NCI-H2196 (cell line): Measurements from ENCODE around the gene THYN1.

ENCODE experiments used
- DNase-seq: peaks from one replicate; lab custom pipeline; 2025; ENCODE audit not compliant: unreplicated experiment; lab: John Stamatoyannopoulos, UW

Gene THYN1

DNA sequence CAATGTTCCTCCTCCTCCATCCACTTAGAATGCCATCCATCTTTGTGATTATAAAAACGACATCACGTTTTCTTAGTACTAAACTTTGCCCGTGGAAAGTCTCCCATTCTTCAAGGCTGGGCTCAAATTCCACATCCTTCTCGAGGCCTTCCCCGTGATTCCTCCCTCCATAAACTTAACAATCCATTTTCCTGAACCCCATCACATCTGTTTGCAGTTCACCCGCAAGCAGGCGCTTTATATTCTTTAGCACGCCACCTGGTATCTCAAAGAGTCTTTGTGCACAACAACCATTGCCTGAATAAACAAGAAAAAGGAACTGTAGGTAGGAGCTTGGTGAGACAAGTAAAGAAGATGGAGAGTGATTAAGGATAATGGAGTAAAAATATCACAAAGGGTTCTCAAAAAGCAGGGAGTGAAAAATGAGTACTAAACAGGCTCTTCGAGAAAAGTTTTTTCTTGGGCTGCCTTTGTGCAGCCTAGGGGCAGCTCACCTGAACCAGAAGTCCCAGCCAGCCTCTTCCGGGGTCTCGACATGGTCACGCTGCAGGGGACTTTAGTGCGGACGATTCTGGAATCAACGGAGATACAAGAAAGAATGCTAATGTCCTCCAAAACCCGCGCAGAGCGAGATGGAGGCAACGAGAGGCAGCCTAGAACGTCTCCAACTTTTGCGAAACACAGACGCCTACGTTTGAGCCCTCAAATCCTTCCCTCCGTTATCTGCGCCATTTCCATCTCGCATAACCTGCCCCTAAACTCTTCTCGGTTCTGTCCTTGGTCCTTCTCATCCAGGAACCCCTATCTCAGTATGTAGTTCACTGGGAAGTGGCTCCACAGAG lies 585 bp downstream of the THYN1 start:
- no peak for DNase-seq

DNA sequence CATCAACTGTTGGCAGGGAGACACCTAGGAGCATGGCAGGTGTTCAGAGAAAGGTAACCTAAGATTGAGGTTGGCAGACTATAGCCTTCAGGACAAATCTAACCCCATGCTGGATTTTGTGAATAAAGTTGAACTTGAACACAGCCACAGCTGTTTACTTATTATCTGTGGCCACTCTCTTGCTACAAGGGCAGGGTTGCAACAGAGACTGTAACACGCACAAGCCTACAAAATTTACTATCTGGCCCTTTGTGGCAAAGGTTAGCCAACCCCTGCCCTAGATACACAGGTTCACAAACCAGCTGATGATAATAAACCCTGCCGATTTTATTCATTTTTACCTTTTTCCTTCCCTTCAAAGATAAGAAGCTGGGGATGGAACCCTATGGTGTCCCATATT lies 2.5 kb downstream of the THYN1 start:
- DNase-seq = no peak

DNA sequence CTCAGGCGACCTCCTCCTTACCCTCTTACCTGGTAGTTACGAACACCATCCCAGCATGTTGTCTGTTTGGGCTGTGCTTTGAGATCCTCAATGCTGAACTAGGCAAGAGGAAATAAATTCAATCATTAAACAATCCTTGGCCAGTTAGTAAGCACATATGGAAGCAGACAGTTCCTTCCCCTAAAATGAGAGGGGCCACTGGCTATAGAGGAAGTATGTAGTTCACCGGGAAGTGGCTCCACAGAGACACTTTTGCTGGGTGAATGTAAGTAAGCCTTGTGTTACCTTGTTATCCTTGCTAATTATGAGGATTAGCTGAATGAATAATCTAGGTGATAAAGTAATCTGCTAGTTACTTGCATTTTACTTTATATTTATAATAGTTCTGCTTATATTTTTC lies 2.9 kb downstream of the THYN1 start:
- no peak for DNase-seq

DNA sequence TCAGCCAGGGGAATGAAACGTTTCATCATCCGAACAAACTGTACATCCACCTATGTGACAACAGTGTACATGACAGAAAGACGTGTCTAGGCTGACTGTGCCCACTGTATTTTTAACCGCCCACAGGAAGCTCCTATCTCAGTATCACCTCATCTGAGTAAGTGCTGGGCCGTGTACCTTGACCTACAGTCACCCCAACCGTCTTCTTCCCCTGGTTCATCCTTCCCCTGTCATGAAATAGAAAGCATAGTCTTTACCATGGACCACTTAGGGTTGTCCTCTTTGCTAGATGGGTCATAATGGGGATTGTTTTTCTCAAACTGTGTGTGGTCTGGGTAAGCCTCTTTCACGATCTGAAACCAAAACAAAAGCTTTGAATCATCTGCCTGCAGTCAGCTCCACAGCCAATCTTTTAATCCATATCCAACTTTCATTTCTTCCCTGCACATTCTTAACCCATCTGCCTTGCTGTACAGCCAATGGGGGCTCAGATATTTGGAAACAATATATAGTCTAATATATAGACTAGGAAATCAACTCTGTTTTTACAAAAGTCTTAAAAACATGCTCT lies 4.2 kb downstream of the THYN1 start:
- no peak for DNase-seq

DNA sequence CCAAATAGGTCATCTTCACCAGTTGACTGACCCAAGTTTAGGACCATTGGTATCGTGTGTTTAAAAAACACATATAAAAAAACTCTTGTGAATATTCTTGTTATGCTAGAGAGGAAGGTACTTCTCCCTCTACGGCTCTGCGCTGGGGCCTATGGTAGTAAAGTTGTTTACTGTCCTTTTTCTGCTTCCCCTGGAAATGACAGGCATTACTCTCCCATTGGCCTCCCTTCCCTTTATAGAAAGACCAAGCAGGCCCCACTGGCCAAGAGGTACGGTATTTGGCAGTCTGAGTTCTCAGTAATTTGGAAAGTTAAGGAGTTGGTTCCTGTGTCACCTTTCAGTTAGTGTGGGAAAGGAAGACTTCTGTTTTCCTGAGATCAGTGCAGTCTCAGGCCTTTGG lies 6.5 kb downstream of the THYN1 start:
- DNase-seq = no peak

DNA sequence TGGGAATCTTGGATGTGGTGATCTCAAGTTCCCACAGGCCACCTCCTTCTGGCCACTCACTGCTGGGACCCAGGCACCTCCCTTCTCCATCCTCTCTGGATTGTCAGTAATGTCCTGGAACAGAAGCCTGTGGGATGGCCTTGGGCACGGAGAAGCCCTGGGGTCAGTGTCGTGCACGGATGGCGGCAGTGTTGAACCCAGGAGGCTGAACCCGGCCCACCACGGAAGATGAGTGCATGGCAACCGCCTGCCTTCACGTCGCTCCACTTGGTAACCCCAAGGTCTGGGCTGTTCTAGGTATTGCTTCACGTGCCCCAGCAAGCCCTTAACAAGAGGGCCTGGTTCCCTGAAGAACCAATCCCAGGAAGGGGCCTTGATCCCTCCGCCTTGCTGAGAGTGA lies 7.1 kb downstream of the THYN1 start:
- no peak for DNase-seq

DNA sequence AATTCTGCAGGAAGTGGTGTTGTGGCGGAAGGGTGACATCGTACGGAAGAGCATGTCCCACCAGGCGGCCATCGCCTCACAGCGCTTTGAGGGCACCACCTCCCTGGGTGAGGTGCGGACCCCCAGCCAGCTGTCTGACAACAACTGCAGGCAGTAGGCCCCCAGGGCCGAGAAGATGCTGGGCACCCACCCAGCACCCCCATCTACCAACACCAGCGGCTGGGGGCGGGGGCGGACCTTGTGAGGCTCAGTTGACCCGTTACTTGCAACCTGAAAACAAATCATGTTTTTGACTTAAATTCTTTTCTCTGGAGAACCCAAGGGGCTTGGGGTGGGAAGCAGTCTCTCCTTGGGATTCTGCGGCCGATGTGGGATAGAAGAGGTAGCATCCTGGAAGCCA lies 7.7 kb downstream of the THYN1 start:
- DNase-seq = no peak

DNA sequence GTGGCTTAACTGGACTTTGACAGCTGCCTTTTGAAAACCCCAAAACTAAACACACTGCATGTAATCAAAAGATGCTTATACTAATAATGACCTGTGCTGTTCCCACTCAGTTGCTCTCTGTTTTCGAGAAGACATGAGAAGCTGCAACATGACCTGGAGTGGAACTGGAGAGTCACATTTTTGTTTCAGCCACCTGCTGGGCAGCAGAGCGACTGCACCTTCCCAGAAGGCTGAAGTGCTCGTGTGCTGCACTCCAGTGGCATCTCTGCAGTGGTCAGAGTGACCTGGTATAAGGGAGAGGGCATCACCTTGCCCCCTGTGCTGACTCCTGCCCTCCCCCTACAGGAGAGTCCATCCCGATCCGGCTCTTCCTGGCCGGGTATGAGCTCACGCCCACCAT lies 8.6 kb downstream of the THYN1 start:
- peak; percentile 35 for DNase-seq

DNA sequence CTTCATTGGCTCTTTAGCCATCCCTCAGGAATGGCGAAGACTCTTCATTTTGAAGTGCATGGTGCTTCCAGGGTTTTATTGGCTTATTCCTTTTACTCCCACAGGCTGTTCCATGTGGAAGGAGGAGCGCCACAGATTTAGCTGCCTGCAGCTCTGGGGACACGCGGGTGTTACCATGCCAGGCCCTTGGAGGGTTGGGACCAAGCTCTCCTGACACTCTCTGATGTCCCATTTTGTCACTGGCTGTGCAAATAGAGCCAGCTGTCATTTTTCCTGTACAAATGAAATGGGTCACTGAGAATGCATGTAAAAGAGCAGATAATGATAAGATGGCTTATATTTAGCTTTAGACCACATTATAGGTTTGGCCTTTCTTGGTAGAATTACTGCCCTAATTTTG lies 9.2 kb downstream of the THYN1 start:
- no peak for DNase-seq

DNA sequence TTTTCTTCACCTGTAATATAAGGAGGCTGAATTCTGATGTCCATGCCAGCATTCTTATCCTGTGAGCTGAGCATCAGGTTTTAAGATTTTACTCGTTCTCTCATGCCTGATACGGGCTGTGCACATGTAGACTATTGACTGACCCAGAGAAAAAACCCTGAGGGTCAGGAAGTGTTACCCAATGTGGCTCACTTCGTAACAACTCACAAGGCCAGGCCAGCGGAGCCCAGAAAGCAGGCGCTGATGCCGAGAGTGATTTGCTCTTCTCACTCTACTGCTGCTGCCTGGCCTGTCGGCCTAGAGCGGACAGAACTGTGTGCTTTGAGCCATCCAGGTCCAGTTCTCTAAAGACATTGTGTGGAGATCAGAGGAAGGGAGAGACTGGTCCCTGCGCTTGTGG lies 10.8 kb downstream of the THYN1 start:
- no peak for DNase-seq

DNA sequence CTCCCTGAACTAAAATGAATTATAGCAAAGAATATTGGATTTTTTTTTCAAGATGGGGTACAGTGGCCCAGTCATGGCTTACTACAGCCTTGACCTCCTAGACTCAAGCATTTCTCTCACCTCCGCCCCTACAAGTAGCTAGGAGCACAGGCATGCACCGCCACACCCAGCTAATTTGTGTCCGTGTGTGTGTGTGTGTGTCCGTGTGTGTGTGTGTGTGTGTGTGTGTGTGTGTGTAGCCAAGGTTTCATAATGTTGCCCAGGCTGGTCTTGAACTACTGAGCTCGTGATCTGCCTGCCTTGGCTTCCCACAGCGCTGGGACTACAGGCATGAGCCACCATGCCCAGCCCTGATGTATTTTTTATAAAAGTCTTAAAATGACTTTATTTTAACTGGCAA lies 12.6 kb downstream of the THYN1 start:
- DNase-seq = no peak

DNA sequence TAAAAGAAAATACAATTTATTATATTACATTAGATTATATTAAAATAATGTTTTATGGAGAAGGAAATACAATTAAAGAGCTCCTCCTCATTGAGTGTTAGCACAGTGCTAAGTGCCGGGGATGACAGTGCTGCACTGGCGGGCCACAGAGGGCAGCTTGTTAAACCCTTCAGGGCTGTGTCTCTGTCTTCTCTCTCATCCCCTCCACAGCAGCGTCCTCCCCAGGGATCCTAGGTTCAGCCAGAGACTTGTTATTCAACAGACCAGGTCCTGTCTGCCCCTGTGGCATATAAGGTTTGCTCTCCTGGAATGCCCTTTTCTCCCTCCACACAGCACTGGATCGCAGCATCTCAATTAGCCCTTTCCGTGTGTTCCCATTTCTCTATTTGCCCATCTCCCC lies 14.2 kb downstream of the THYN1 start:
- no peak for DNase-seq

DNA sequence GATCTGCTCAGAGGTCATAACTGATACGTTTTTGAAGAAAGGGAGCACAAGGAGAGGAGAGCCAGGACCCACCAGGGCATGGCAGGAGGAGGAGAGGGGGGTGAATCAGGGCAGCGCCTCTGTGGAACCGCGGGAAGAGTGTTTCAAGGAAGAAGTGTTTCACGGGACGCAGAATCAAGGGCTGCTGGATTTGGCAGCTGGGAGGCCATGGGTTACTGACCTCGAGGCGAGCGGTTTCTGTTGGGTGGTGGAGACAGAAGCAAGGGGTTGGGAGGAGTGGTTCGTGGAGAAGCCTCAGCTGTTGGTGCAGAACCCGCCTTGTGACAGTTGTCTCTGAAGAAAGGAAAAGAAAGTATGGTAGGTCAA lies 15.6 kb downstream of the THYN1 start:
- no peak for DNase-seq

DNA sequence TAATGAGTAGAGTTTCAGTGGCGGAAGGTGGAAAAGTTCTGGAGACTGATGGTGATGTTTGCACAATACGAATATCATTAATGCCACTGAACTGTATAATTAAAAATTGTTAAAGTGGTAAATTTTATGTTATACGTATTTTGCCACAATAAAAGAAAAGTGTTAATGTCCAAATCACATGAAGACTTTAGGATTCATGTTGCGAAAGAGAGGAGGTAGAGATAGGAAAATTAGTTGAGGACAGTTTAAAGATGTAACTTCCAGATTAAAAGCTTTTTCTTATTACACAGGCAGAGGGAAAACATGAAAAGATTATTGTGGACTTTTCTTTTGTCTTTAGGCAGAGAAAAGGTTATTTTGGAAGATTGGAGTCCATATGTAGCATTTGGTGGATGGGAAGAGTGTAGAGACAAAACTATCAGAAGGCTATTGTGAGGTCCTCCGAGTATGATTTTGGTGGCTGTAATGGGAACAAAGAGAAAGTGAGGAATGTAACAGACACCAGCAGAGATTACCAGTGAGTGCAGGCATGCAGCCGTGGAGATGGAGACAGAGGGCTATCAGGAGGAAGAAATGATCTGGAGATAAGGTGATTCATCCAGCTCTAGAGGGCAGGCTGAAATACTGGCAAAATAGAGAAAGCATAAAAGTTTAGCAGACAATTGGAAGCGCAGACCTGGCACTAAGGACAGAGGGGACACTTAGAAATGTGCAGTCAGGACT lies 16.2 kb downstream of the THYN1 start:
- no peak for DNase-seq

DNA sequence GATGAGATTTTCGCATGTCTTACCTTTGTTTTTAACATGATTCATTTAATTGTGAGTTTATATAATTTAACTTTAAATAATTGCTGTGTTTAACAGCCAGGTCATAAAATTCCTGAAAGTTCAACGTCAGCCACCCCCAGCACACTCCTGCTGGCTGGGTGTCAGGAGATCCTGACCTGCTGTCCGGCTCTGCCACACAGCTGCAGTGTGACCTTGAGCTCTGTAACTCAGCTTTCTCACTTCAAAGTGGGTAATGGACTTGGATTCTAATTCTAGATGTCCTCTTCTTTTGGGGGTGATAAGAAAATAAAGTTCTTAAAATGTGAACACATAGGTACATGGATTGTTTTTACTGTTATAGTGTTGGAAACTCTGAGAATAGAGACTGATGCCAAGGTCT lies 17.8 kb downstream of the THYN1 start:
- no peak for DNase-seq

DNA sequence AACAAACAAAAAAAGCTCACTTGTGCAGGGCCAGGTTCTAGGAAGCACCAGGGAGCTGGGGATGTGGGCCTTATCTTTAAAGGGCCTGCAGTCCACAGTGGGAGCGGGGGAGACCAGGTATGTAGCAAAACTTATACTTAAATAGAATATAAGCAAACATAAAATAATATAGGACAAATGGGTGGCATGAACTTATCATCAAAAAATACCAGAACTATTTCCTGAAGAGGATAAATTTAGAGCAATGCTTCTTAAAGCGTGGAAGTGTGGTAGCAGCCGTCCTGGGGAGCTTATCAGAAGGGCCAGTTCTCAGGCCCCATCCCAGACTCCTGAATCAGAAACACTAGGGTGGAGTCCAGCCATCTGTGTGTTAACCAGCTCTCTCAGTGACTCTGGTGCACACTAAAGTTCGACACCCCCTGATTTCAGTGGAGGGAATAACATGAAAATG lies 19.4 kb downstream of the THYN1 start:
- no peak for DNase-seq

DNA sequence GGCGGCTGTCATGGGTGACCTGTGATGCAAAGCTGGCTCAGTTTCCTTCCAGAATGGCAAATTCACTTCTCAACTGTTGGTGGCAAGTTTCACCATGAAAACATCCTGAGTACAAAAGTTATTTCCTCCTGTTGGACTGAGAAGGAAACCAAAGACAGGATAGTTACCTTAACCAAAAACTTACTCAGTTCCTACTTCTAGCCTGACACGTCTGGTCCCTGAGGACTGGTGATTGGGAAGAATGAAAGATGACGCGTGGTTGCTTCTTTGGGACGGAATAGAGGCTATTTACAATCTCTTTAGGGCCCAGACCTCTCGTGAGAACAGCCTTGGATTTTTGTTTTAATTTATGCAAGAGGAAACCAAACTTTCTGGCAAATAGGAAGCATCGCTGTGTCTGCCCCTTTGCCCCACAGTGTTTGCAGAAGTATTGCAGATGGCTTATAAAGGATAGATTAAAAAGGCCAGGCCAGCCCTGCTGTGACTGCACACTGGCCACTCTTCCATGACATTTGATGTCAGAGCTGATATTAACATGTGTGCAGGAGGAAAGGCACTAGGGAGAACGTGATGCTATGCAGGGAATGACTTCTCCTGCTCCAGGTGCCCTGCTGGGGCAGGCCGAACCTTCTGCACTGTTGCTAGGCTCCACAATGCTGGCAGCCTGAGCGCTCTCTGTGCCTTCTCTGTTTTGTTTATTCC lies 21.0 kb downstream of the THYN1 start:
- DNase-seq = no peak

DNA sequence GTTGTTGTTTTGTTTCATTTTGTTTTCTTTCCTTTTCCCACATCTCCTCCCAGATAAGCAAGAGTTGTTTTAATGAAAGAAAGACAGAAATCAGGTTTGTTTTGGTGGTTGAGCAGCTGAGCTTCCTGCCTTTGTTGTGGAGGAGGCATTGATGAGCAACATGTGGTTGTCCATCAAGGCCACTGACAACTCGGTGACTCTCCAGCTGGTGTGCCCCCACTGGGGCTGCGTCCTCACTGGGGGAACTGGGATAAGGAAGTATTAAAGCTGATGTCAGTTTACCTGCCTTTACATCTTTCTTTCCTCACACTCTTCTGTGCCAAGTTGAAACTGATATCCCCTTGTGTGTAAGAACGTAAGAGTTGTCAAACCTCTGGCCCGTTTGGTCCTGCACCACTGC lies 22.8 kb downstream of the THYN1 start:
- DNase-seq = no peak

DNA sequence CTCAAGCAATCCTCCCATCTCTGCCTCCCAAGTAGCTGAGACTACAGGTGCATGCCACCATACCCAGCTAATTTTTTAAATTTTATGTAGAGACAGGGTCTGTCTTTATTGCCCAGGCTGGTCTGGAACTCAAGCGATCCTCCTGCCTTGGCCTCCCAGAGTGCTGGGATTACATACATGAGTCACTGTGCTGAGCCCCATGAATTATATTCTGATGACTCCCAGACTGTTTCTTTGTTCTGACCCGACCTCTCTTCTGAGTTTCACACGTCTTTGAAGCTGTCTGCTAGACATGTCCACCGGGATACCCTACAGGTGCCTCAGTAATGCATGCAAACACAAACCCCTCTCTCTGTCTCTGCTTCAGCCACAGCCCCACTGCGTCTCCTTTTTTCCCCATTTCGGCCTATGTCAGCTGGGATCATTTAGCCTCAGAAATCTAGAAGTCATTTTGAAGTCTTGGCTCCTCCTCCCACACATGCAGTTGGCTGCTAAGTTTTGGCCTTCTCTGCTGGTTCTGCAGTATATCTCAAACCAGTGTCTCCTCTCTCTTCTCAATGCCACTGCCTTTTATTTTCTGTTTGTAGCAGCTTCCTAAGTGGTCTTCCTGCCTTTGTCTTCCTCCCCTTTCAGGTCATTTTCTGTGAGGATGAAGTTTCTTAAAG lies 23.9 kb downstream of the THYN1 start:
- no peak for DNase-seq

DNA sequence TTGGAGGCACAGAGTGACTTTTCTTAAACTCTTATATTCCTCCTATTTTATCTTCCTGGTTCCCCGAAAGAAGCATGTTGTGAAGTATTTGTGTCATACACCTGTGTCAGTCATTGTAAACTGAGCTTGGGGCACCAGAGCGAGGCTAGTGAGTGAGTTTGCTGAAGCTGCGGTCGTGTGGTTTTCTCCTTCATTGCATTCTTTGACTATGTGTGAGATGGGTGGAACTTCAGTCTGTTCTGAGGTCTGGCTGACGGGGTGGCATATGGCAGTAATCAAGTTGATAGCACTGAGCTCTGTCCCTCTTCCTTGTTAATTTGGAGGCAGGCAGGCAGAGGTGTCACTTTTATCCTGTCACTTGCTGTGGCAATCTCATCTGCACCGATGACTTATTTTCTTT lies 24.5 kb downstream of the THYN1 start:
- no peak for DNase-seq

DNA sequence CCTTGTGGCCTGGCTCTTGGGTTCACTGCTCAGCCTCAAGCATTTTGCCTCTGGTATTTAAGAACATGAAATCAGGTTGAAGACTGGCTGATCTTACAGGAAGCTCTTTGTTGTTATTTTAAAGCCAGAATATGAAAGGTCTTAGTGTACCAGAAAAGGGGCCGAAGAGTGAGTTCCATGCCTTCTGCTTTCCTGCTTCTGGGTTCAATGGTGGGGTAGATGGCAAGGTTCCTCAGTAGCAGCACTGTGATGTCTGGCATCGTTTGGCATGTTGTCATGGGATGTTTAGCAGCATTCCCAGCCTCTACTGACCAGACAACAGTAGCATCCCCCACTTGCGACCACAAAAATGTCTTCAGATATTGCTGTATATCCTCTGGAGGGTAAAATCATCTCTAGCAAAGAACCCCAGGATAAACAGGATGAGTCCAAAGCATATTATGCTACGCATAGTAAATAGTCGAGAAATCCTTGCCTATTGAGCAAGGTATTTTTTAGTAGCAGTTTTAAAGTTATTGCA lies 26.3 kb downstream of the THYN1 start:
- no peak for DNase-seq
